Gastrocnemius medialis (tissue), 4 donors: ENCODE results near the gene KLF8.

Source experiments
- POLR2A ChIP-seq, 2 donors: fragments of 450-650 bp; IDR thresholded peaks; one replicate each; pipeline ENCODE4 v1.6.1; 2017; ENCODE audit warnings: antibody characterized with exemption in 2 of 2, mild to moderate bottlenecking in 2 of 2, moderate library complexity in 2 of 2
- TF ChIP-seq, protein P1 (sequence below), 5 experiments: fragments of 450-650 bp in 3 of 5; fragments of 200-600 bp in 2 of 5; sonication (generic) in 2 of 5; IDR thresholded peaks in 4 of 5; conservative IDR thresholded peaks in 1 of 5; 1 replicate in 4 of 5; 2 replicates in 1 of 5; pipeline ENCODE4 v1.5.1; 2016 to 2019; ENCODE audit warnings: antibody characterized with exemption in 5 of 5, mild to moderate bottlenecking in 3 of 5, moderate library complexity in 3 of 5

- TF ChIP-seq, protein P1, sequence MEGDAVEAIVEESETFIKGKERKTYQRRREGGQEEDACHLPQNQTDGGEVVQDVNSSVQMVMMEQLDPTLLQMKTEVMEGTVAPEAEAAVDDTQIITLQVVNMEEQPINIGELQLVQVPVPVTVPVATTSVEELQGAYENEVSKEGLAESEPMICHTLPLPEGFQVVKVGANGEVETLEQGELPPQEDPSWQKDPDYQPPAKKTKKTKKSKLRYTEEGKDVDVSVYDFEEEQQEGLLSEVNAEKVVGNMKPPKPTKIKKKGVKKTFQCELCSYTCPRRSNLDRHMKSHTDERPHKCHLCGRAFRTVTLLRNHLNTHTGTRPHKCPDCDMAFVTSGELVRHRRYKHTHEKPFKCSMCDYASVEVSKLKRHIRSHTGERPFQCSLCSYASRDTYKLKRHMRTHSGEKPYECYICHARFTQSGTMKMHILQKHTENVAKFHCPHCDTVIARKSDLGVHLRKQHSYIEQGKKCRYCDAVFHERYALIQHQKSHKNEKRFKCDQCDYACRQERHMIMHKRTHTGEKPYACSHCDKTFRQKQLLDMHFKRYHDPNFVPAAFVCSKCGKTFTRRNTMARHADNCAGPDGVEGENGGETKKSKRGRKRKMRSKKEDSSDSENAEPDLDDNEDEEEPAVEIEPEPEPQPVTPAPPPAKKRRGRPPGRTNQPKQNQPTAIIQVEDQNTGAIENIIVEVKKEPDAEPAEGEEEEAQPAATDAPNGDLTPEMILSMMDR (IDR thresholded peaks at IDR 0.05 in 4 of 5, conservative IDR thresholded peaks at IDR 0.05 in 1 of 5) = no peak
- TF ChIP-seq POLR2A (IDR thresholded peaks at IDR 0.05) = no peak
Observed at GRCh38 chrX:56314334-56314733, 82.2 kb downstream of the KLF8 start.
